PC-9 (cell line): ENCODE data around the gene CC2D2A. TPM values are rescaled to one million over a fixed set of nuclear protein-coding genes. Genes with fewer than 3 reads are reported as not detected.

Source experiments
- BruUV-seq: library from RNA; stranded (reverse); fragments of 400-500 nt; replicated peaks from 2 replicates; lab custom pipeline; 2021; lab: Mats Ljungman, UMichigan
- CTCF ChIA-PET: fragments of 300-600 bp; sonication (Branson Sonifier 250); formaldehyde crosslinking; loops from one replicate; lab custom pipeline; 2022; ENCODE audit warnings: antibody characterized with exemption; lab: Charles Lee
- POLR2A ChIA-PET: fragments of 300-600 bp; sonication (Branson Sonifier 250); formaldehyde crosslinking; loops from one replicate; lab custom pipeline; 2022; ENCODE audit warnings: antibody characterized with exemption; ENCODE audit not compliant: unreplicated experiment; lab: Charles Lee
- DNase-seq, 2 experiments: peaks; one replicate each; pipeline versions ENCODE4 v3.0.0 to v3.0.0-alpha.2; 2015 to 2022; ENCODE audit warnings: mixed read lengths in 1 of 2
- H2AFZ ChIP-seq: fragments of 200-600 bp; sonication (generic); 2 replicates; pipeline ENCODE4 v1.8.1; 2017; ENCODE audit warnings: antibody characterized with exemption
- H3F3A ChIP-seq: fragments of 200-600 bp; sonication (generic); 2 replicates; pipeline ENCODE4 v1.8.1; 2017; ENCODE audit warnings: antibody characterized with exemption, mild to moderate bottlenecking, low read depth; ENCODE audit not compliant: insufficient read depth
- H3K27ac ChIP-seq: fragments of 200-600 bp; sonication (generic); 2 replicates; pipeline ENCODE4 v1.6.1; 2016; ENCODE audit warnings: mixed run types
- H3K27me3 ChIP-seq: fragments of 200-600 bp; sonication (generic); 2 replicates; pipeline ENCODE4 v1.6.1; 2016; ENCODE audit warnings: low read depth, mixed run types; ENCODE audit not compliant: insufficient read depth
- H3K36me3 ChIP-seq: fragments of 200-600 bp; sonication (generic); 2 replicates; pipeline ENCODE4 v1.6.1; 2016; ENCODE audit warnings: low read depth, mixed run types
- H3K4me1 ChIP-seq: fragments of 200-600 bp; sonication (generic); replicated peaks from 2 replicates; pipeline ENCODE4 v1.6.1; 2016; ENCODE audit warnings: mixed run types; ENCODE audit not compliant: insufficient read depth
- H3K4me2 ChIP-seq: fragments of 200-600 bp; sonication (generic); 2 replicates; pipeline ENCODE4 v1.6.1; 2017; ENCODE audit warnings: mixed run types
- H3K4me3 ChIP-seq: fragments of 200-600 bp; sonication (generic); 2 replicates; pipeline ENCODE4 v1.6.1; 2016; ENCODE audit warnings: mixed run types
- H3K79me2 ChIP-seq: fragments of 200-600 bp; sonication (generic); 2 replicates; pipeline ENCODE4 v1.6.1; 2017; ENCODE audit warnings: low read depth, mixed run types
- H3K9me2 ChIP-seq: fragments of 200-600 bp; sonication (generic); 2 replicates; pipeline ENCODE4 v1.8.1; 2017; ENCODE audit warnings: mild to moderate bottlenecking; ENCODE audit not compliant: insufficient read depth
- H3K9me3 ChIP-seq: fragments of 200-600 bp; sonication (generic); 2 replicates; pipeline ENCODE4 v1.8.1; 2016; ENCODE audit warnings: low read depth; ENCODE audit not compliant: insufficient read depth
- H4K20me1 ChIP-seq: fragments of 200-600 bp; sonication (generic); 2 replicates; pipeline ENCODE4 v1.8.1; 2017; ENCODE audit not compliant: insufficient read depth
- CTCF ChIP-seq: fragments of 200-600 bp; sonication (generic); conservative IDR thresholded peaks from 2 replicates; pipeline ENCODE4 v1.6.1; 2017; ENCODE audit warnings: mixed run types, antibody characterized with exemption, mild to moderate bottlenecking, moderate library complexity
- EZH2 ChIP-seq: fragments of 200-600 bp; sonication (generic); IDR thresholded peaks from 2 replicates; pipeline ENCODE4 v1.8.0; 2017; ENCODE audit warnings: antibody characterized with exemption, low read depth
- intact Hi-C: fragments of 100-400 bp; cut with micrococcal nuclease; formaldehyde crosslinking; loops from one replicate; pipeline ENCODE4 v1.10.0; 2022; ENCODE audit not compliant: unreplicated experiment
- total RNA-seq: library from RNA; stranded (reverse); gene quantifications from 2 replicates; pipeline ENCODE4 v1.2.3, GENCODE V29; 2021

The CC2D2A gene
- total RNA-seq, 1 experiment from 2014 or later: 6.9 TPM

DNA sequence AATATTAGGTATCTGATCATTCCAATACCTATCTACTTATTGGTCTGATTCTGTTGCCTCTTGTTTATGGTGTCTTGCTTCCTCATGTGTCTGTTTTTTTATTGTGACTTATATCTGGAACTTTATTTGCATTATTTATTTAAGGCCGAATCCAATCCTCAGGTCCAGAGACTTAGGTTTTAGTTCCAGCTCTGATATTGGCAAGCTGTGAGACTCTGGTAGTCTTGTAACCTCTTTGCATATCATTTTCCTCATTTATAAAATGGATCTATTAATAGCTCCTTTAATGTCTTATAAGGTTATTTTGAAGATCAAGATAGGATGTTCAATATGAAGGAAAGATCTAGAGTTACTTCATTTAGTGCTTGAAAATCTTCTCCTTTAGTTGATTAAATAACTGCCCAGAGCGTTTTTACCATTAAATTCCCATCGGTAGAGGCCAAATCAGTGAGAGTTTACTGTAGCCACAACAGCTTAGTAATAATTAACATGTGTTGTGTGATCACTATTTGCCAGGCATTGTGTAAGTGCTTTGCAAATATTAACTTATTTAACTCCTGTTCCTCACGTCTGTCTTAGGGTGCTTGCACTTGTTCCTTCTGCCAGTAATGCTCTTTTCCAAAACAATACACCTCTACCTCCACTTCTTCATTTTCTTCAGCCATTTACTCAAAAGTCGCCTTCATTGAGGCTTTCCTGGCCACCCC lies 82.2 kb downstream of the CC2D2A start:
- no peak overlapping the region for H2AFZ ChIP-seq
- H3K9me3 ChIP-seq: no peaks in the 10 kb centered on the region
- no peaks in the 10 kb centered on the region for H3K36me3 ChIP-seq
- no peak overlapping the region for H3K4me2 ChIP-seq
- H4K20me1 ChIP-seq: no peaks in the 10 kb centered on the region
- ChIA-PET CTCF (no interaction called here), POLR2A (no interaction called here)
- no peak for TF ChIP-seq CTCF
- no peak for TF ChIP-seq EZH2
- intact Hi-C loops: no loop called here
- no peaks in the 10 kb centered on the region for H3F3A ChIP-seq
- no peaks in the 10 kb centered on the region for H3K27me3 ChIP-seq
- no peaks in the 10 kb centered on the region for H3K79me2 ChIP-seq
- no peak overlapping the region for H3K4me3 ChIP-seq
- H3K9me2 ChIP-seq: no peaks in the 10 kb centered on the region
- no TSS peak for BruUV-seq
- no peak for DNase-seq
- no peaks in the 10 kb centered on the region for H3K4me1 ChIP-seq
- no peak overlapping the region for H3K27ac ChIP-seq

DNA sequence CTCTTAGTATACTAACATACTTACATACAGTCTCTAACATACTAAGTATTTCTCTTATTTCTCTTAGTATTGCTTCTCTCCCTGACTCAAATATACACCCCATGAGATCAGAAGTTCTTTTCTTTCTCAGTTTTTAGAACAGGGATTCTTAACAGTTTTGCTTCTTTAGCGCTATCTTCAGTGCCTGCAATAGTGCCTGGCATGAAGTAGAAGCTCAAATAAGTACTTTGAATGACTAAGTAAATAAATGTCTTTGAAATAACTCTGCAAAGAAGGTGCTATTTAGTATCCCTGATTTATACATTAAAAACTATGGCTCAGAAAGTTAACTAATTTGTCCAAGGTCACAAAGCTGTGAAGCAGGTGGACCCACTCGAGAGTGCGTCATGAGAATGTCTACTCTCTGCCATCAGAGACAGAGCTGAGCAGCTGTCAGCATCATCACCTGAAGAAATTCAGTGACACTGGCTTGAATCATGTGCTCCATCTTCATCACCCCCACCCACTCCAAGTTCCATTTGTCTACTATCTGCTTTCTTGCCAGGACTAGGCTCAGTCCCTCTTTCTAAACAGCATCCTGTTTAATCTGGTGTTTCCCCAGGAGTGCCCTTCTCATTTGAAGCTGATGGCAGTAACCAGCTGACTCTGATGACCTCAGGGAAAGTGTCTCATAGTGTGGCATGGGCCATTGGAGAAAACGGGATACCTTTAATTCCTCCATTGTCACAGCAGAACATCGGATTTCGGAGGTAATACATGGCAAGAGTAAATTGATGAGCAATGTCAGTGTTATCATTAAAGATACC lies 83.1 kb downstream of the CC2D2A start:
- H3K27ac ChIP-seq: no peak overlapping the region
- BruUV-seq: no TSS peak
- no peaks in the 10 kb centered on the region for H3K9me3 ChIP-seq
- H3K79me2 ChIP-seq: no peaks in the 10 kb centered on the region
- H2AFZ ChIP-seq: no peak overlapping the region
- ChIA-PET CTCF (no interaction called here), POLR2A (interaction anchor here (0.6 kb wide), 1 partner anchor 8 kb away, joined by 6 read pairs; no protein-coding TSS in a partner anchor)
- no peak for TF ChIP-seq EZH2
- no peak for TF ChIP-seq CTCF
- no peaks in the 10 kb centered on the region for H3K9me2 ChIP-seq
- no peaks in the 10 kb centered on the region for H3K27me3 ChIP-seq
- H3K4me1 ChIP-seq: no peaks in the 10 kb centered on the region
- no peak overlapping the region for H3K4me2 ChIP-seq
- intact Hi-C loops: no loop called here
- no peak overlapping the region for H3K4me3 ChIP-seq
- H4K20me1 ChIP-seq: no peaks in the 10 kb centered on the region
- no peaks in the 10 kb centered on the region for H3K36me3 ChIP-seq
- no peak for DNase-seq
- H3F3A ChIP-seq: no peaks in the 10 kb centered on the region

- TF ChIP-seq CTCF (no peak), EZH2 (no peak)
- Histone ChIP-seq H3K9me2 (no peaks in the 10 kb centered on the region), H4K20me1 (no peaks in the 10 kb centered on the region), H3K27ac (no peak overlapping the region), H3K9me3 (no peaks in the 10 kb centered on the region), H3K36me3 (no peaks in the 10 kb centered on the region), H2AFZ (no peak overlapping the region), H3K4me3 (no peak overlapping the region), H3K4me1 (no peaks in the 10 kb centered on the region), H3K4me2 (no peak overlapping the region), H3K79me2 (no peaks in the 10 kb centered on the region), H3F3A (no peaks in the 10 kb centered on the region), H3K27me3 (no peaks in the 10 kb centered on the region)
- CTCF ChIA-PET: no interaction called here
- BruUV-seq: no TSS peak
- DNase-seq: no peak
- POLR2A ChIA-PET: no interaction called here
- intact Hi-C loops: no loop called here
Observed at GRCh38 chr4:15556511-15557092, 86.9 kb downstream of the CC2D2A start.
